H1 (cell line): ENCODE measurements around the gene ARL2BP.

Source experiments
- FOSL1 ChIP-seq: IDR thresholded peaks from 2 replicates; pipeline ENCODE4 v1.6.1; 2011; ENCODE audit warnings: mild to moderate bottlenecking, low read depth, low read length, moderate library complexity; ENCODE audit not compliant: insufficient read depth
- GTF2F1 ChIP-seq: IDR thresholded peaks from 2 replicates; pipeline ENCODE4 v1.6.1; 2012; ENCODE audit warnings: low read depth, low read length, improper control_type of control experiment, borderline replicate concordance
- POLR2AphosphoS5 ChIP-seq: IDR thresholded peaks from 2 replicates; pipeline ENCODE4 v1.6.1; 2011; ENCODE audit warnings: low read depth, low read length
- SUZ12 ChIP-seq: fragments of 200-600 bp; sonication (generic); IDR thresholded peaks from 2 replicates; pipeline ENCODE4 v1.6.1; 2012; ENCODE audit warnings: mild to moderate bottlenecking, inconsistent platforms, low read length, moderate library complexity, mixed read lengths
- TF ChIP-seq, protein P1 (sequence below): IDR thresholded peaks from 2 replicates; pipeline ENCODE4 v1.6.1; 2012; ENCODE audit warnings: inconsistent platforms
- TF ChIP-seq, protein P2 (sequence below), 3 experiments: IDR thresholded peaks; 1 replicate in 2 of 3; 2 replicates in 1 of 3; pipeline versions ENCODE4 v1.5.1 to v1.6.1; 2011; ENCODE audit warnings: low read length in 3 of 3, mild to moderate bottlenecking in 3 of 3, inconsistent platforms in 2 of 3, low read depth in 1 of 3, moderate library complexity in 1 of 3; ENCODE audit not compliant: insufficient read depth in 1 of 3; ENCODE audit errors: control extremely low read depth in 1 of 3

DNA sequence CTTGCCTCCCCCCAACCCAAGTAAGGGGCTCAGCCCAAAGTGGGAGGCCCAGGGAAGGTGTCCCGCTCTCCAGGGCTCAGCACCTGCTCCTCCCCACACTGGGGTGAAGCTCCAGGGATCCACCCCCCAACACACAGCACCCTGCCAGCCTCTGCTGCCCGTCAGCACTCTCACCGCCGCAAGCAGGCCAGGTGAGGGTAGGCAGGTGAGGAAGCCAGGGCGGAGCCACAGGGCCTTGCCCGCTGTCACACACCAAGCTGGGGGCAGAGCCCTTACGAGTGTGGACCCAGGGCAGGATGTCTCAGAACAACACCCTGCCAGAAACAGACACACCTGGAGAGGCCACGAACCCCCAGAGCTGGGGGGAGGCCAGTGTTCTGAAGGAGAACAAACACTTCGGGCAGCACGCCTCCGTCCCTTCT, 19.9 kb downstream of the ARL2BP start:
- no peak for TF ChIP-seq FOSL1
- TF ChIP-seq, protein P1, sequence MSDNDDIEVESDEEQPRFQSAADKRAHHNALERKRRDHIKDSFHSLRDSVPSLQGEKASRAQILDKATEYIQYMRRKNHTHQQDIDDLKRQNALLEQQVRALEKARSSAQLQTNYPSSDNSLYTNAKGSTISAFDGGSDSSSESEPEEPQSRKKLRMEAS, result no peak
- TF ChIP-seq, protein P2, sequence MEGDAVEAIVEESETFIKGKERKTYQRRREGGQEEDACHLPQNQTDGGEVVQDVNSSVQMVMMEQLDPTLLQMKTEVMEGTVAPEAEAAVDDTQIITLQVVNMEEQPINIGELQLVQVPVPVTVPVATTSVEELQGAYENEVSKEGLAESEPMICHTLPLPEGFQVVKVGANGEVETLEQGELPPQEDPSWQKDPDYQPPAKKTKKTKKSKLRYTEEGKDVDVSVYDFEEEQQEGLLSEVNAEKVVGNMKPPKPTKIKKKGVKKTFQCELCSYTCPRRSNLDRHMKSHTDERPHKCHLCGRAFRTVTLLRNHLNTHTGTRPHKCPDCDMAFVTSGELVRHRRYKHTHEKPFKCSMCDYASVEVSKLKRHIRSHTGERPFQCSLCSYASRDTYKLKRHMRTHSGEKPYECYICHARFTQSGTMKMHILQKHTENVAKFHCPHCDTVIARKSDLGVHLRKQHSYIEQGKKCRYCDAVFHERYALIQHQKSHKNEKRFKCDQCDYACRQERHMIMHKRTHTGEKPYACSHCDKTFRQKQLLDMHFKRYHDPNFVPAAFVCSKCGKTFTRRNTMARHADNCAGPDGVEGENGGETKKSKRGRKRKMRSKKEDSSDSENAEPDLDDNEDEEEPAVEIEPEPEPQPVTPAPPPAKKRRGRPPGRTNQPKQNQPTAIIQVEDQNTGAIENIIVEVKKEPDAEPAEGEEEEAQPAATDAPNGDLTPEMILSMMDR (IDR thresholded peaks at IDR 0.05; ENCODE audit: control extremely low read depth in 1 of 3, insufficient read depth in 1 of 3, low read depth in 1 of 3, low read length in 3 of 3), result no peak
- no peak for TF ChIP-seq SUZ12
- TF ChIP-seq GTF2F1, result no peak
- no peak for TF ChIP-seq POLR2AphosphoS5
